C4-2B (cell line): Measurements from ENCODE around the gene MLLT3.

Experiments
- CTCF ChIP-seq: fragments of 450-650 bp; conservative IDR thresholded peaks from 2 replicates; pipeline ENCODE4 v1.5.1; 2017; ENCODE audit warnings: mild to moderate bottlenecking
- ZFX ChIP-seq: fragments of 450-650 bp; IDR thresholded peaks from 2 replicates; pipeline ENCODE4 v1.6.1; 2017

DNA sequence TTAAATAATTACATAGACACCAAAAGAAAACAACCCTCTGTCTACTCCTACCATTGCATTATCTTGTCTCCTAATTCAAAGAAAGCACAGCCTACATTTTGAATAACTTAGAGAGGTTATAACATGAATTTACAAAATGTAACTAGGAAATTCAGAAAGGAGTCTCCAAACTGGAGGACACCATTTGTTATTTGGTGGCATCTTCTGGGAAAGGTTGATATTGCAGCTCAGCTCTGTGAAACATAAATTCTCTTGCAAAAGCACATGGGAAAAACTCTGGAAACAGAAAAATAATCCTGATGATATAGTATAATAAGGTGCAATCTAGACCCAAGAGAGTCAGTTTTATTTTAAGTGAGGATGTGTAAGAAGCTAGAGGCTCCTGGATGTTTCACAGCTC lies 215.3 kb downstream of the MLLT3 start:
- TF ChIP-seq CTCF (no peak; the same call in 1 of the 2 replicates), ZFX (no peak)
